GM18909 (cell line): ENCODE results near the gene FGL2.
A peak's percentile ranks its signal among the peaks of the same experiment; 100 is the strongest.
"Not testable (repeated sequence)": the region's sequence is repeated elsewhere in the genome, so short reads cannot be mapped to it uniquely, and the experiment has no call there.

Experiments
- ATAC-seq: cut with Tn5 transposase; IDR thresholded peaks from one replicate; pipeline ENCODE4 v1.9.1; 2021; ENCODE audit warnings: mild to moderate bottlenecking; ENCODE audit not compliant: unreplicated experiment, poor library complexity

Gene FGL2

GRCh38 chr7:77199013-77199966 is at the start of gene FGL2:
Gene FGL2, minus strand, starts transcription at chr7:77199819. Its CDS starts 26 bp downstream, at chr7:77199793.
- no peak for ATAC-seq

DNA sequence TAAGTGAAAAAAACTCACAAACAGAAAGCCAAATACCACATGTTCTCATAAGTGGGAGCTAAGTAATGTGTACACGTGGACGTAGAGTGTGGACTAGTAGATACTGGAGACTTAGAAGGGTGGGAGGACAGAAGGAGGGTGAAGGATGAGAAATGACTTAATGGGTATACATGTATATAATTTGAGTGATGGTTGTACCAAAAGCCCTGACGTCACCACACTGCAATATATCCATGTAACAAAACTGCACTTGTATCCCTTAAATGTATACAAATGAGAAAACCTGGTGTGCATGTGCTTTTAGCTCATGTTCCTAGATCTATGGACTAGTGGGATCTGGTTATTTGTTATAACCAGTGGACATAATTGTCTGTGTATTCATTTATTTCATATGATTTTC is 48.5 kb upstream of the FGL2 start:
- no peak for ATAC-seq

GRCh38 chr7:77247206-77247850 is 47.7 kb upstream of the FGL2 start:
- peak; percentile 81 for ATAC-seq

DNA sequence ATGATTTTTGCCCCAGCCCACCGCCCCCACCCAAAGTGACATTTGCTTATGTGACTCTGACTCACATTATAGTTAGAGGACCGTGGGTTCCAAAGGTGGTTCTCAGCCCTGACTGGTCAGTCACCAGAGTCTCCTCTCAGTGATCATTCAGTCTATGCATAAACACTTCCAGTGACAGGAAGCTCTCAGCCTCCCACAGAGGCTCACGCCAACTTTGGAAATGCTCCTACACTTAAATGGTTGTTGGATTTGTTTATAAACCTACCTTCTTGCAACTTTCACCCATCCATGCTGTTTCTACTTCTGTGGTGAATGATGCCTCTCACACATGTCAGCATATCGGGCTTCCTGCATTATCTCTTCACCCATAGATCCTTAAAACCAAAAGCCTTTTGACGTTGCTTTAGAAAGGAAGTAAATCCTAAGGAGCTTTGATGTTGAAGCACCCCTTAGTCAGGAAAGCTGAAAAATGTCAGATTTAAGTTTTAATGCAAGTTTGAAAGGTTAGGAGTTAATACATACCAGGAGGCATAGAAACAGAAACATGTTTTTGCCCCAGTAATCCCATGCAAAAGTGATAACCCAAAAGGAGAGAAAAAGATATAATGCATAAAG is 46.5 kb upstream of the FGL2 start:
- no peak for ATAC-seq

- ATAC-seq, result no peak
Measured at GRCh38 chr7:77245015-77245755, 45.6 kb upstream of the FGL2 start.

GRCh38 chr7:77244222-77244934 is 44.8 kb upstream of the FGL2 start:
- no peak for ATAC-seq

DNA sequence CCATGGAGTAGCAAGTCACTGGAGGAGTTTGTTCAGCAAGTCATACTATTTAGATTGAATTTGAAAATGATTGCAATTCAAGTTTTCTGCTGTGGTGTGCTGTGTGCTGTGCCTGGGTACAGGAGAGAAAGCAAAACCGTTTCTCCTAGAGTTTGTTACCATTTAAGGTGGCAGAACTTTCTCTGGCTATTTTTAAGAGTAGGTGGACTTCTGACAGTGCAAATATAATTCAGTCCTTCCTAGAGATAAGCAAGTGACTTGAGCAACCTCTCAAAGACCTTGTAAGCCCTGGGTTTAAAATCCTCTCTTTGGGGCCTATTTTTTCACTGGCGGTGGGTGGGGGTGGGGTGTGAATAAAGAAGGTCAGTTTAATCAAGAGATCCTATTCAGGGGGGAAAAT is 42.9 kb upstream of the FGL2 start:
- no peak for ATAC-seq

DNA sequence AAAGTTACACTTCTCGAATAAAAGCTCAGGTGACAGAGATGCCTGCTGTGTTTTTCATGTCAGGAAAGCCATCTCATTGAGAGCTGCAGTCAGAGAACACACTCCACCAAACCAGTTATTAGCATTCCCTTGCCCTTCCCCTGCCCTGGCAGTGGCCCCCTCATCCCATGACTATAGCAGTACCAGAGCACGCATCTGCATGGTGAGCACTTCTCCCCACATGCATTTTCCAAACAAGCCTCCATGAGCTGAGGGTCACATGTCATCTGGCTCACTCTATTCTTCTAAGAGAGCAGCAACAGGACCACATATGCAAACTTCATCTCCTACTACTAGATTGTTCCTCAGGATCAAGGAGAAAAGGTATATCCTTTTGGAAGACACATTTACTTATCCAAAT is 42.4 kb upstream of the FGL2 start:
- ATAC-seq, result no peak

GRCh38 chr7:77239471-77239870 is 39.9 kb upstream of the FGL2 start:
- ATAC-seq, result no peak

DNA sequence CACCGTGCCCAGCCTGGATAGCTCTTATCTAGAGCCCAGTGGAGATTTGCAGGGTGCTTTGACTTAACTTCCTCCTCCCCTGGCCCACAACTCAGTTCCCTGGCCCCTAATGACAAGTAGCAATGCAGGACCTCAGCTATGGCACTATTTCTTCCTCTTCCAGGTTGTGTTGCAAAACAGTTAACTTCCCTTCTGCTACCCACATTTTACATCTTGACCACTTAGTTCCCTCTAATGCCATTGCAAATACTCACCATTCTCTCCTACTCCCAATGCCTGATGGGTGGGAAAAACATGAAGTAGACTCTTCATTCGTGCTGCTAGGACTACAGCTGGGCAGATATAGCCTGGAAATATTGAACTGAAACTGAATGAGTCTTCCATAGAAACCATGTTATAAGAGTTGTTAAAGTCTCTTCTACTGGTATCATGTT is 39.1 kb upstream of the FGL2 start:
- no peak for ATAC-seq

- ATAC-seq, result no peak
Measured at GRCh38 chr7:77235276-77235675, 35.7 kb upstream of the FGL2 start.

DNA sequence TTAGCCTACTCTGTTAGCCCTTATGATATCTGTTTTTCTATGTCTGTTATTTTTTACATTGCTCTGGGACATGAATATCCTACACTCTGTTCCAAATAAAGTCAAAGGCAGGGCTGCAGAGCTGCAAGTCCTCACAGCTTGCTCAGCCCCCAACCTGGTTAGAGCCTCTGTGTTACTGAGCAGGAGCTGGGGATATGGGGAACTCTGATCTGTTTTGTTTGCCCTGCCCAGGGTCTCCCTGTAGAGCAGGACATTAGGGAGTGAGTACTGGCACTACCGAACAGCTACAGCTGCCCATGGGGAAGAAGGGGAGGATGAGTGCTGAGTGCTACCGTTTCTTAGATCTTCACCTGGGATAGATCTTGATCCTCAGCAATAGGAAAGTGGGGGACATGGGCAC is 32.8 kb upstream of the FGL2 start:
- ATAC-seq, result no peak

GRCh38 chr7:77228795-77229194 is 29.2 kb upstream of the FGL2 start:
- not testable (repeated sequence) for ATAC-seq

GRCh38 chr7:77226357-77226839 is 26.8 kb upstream of the FGL2 start:
- no peak for ATAC-seq

DNA sequence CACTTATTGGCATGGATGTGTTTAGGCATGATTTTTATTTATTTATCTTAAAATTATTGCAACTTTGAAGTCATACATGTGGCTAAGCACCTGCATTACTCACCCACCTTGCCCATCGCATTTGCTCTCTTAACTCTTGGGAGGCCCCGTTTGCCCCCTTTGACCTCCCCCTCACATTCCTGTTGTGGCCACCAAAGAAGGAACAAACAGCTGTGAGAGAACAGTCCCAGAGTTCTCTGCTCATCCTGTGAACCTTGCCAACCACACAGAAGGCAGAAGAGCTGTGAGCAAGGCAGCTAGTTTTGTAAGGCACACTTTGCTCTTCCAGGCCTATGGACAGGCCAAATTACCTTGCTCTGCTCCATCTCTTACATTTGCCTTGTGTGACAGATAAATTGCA is 23.6 kb upstream of the FGL2 start:
- no peak for ATAC-seq

DNA sequence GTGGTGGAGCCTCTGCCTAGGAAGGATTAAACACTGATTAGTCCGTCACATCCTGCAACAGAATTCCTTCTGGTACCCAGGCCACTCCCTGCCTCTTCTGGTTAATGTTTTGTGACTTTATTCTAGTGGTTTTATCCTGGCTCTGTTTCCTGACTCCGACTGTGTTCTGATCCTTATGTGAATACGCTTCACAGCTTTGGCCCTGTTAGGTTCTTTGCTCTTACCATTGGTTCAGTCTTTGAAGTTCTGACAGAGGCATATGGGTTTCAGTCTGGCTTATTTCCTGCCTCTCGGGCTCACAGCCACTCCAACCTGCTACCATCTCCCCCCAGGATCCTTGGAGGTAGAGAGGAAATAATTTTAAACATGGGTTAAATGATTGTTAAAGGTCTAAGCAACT is 23.2 kb upstream of the FGL2 start:
- no peak for ATAC-seq

DNA sequence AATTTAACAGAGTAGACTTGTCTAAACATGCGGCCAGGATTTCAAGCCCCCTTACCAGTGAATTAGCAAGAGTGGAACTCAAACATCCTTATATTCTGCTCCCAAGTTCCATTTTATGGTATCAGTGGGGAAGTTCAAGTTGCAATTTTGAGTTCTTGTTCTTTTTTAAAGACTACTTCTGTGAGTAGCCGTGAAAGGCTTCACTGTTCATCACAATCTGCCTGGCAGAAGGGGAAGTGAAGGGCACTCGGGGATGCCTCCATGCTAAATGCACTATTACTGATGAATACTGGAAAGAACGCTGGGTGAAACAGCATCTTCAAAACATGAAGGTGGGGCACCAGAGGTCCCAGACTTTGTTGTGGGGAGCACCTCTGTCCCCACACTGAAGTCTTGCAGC is 22.4 kb upstream of the FGL2 start:
- ATAC-seq, result no peak

GRCh38 chr7:77219701-77220331 is 20.2 kb upstream of the FGL2 start:
- not testable (repeated sequence) for ATAC-seq

- no peak for ATAC-seq
Measured at GRCh38 chr7:77217474-77218185, 18.0 kb upstream of the FGL2 start.
